Measurements from ENCODE around the gene NUBP1.

Gene NUBP1

GRCh38 chr16:10806698-10807097, 63.1 kb downstream of the NUBP1 start:
- DNase-seq (ENCODE audit: low spot score), result no peak

GRCh38 chr16:10808218-10808617, 64.6 kb downstream of the NUBP1 start:
- DNase-seq (ENCODE audit: low spot score), result no peak

DNA sequence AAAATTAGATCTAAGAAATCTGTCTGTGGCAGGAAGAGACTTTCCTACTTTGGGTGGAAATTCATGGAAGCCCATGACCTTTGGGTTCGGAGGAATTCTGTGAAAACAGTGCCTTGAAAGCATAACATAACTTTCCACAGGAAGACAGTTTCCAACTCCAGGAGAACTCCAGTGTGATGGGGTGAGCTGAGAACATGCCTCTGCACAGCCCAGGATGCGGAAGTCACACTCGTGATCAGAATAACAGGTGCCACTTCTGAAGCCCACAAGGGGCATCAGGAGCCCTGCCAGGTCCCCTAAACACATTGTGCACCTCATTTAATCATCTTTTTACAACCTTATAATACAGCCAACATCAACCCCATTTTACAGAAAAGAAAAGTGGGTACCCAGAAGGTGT, 65.2 kb downstream of the NUBP1 start:
- no peak for DNase-seq (ENCODE audit: low spot score)

GRCh38 chr16:10809706-10810105, 66.1 kb downstream of the NUBP1 start:
- no peak for DNase-seq (ENCODE audit: low spot score)

DNA sequence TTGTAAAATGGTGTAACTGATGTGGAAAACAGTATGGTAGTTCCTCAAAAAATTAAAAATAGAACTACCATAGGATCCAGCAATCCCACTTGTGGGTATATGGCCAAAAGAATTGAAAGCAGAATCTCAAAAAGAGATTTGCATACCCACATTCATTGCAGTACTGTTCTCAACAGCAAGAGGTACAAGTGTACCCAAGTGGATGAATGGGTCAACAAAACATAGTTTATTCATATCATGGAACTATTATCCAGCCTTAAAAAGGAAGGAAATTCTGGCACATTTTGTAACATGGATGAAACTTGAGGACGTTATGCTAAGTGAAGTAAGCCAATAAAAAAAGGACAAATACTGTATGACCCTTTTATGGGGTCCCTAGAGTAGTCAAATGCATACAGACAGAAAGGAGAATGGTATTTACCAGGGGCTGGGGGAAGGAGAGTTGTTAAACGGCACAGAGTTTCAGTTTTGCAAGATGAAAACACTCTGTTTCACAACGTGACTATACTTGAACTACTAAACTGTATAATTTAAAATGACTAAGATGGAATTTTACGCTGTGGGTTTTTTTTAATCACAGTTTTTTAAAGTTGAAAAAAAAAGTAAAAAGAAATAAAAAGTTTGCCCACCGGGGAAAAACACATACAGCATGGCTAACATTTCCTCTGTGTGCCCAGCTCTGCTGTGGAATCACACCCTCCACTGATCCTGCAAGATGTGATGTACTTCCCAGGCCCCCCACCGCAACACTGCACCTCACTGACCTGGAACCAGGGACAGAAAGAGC, 68.9 kb downstream of the NUBP1 start:
- no peak for DNase-seq (ENCODE audit: low spot score)

DNA sequence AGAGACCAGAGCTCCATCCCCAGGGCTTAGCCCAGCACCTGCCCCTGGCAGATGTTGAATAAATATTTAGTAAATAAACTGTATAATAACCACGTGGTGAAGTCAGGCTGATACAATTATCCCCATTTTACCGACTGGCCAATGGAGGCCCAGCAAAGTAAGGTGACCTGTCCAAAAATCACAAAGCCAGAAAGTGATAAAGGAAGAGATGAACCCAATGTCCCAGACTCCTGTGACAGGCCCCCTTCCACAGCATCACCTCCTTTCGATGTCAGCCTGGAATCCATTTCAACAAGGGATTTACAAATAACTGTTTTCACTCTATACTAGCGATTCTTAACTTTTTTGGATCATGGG, 69.4 kb downstream of the NUBP1 start:
- DNase-seq (ENCODE audit: low spot score), result no peak

DNA sequence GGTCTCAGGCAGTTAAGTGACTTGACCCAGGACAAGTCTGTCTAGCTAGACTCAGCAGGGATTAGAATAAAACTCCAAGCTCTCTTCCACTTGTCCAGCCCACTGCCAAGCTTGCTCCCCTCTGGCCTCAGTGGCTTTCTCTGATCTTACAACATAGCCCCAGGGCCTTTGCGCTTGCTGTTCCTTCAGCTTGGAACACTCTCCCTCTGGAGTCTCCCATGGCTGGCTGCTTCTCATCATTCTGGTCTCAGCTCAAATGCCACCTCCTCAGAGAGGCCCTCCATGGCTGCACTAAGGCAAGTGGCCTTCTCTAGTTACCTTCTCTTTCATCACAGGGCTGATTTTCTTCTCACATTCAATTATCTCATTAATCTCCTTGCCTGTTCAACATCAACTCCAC, 73.9 kb downstream of the NUBP1 start:
- DNase-seq (ENCODE audit: low spot score), result no peak

- DNase-seq (ENCODE audit: low spot score), result no peak
These were observed 74.6 kb downstream of the NUBP1 start, which contains the start of gene TVP23A for GRCh38 chr16:10817963-10818941. Gene TVP23A, minus strand, starts transcription at chr16:10818794. Its CDS starts 301 bp downstream, at chr16:10818493.

Measured in COLO829 (cell line).